NCI-H128 (cell line): ENCODE results near the gene TXNDC16.
"Not testable (repeated sequence)": the region's sequence is repeated elsewhere in the genome, so short reads cannot be mapped to it uniquely, and the experiment has no call there.

Experiments used
- DNase-seq: peaks from one replicate; lab custom pipeline; 2025; ENCODE audit not compliant: unreplicated experiment; lab: John Stamatoyannopoulos, UW

Gene TXNDC16

GRCh38 chr14:52545584-52546317 lies 6.6 kb downstream of the TXNDC16 start:
- DNase-seq, result no peak

- no peak for DNase-seq
Measured at GRCh38 chr14:52538623-52539022, 13.7 kb downstream of the TXNDC16 start.

- DNase-seq, result no peak
Measured at GRCh38 chr14:52536269-52536668, 16.0 kb downstream of the TXNDC16 start.

- no peak for DNase-seq
Measured at GRCh38 chr14:52531481-52531880, 20.8 kb downstream of the TXNDC16 start.

GRCh38 chr14:52527052-52527451 lies 25.3 kb downstream of the TXNDC16 start:
- DNase-seq, result no peak

- DNase-seq, result no peak
Measured at GRCh38 chr14:52522581-52523345, 29.5 kb downstream of the TXNDC16 start.

GRCh38 chr14:52522033-52522432 lies 30.3 kb downstream of the TXNDC16 start:
- no peak for DNase-seq

GRCh38 chr14:52514046-52514811 lies 38.1 kb downstream of the TXNDC16 start:
- DNase-seq, result no peak

- DNase-seq, result no peak
Measured at GRCh38 chr14:52513249-52513648, 39.1 kb downstream of the TXNDC16 start.

- no peak for DNase-seq
Measured at GRCh38 chr14:52494444-52494843, 57.9 kb downstream of the TXNDC16 start.

GRCh38 chr14:52485350-52485960 lies 66.8 kb downstream of the TXNDC16 start:
- no peak for DNase-seq

GRCh38 chr14:52481864-52482263 lies 70.4 kb downstream of the TXNDC16 start:
- DNase-seq, result no peak

GRCh38 chr14:52473557-52473956 lies 78.7 kb downstream of the TXNDC16 start:
- DNase-seq, result no peak

- DNase-seq, result no peak
Measured at GRCh38 chr14:52472728-52473127, 79.6 kb downstream of the TXNDC16 start.

GRCh38 chr14:52472251-52472650 lies 80.1 kb downstream of the TXNDC16 start:
- DNase-seq, result not testable (repeated sequence)

- no peak for DNase-seq
Measured at GRCh38 chr14:52467515-52468266, 84.6 kb downstream of the TXNDC16 start.

- DNase-seq, result no peak
Measured at GRCh38 chr14:52464175-52464574, 88.1 kb downstream of the TXNDC16 start.

- no peak for DNase-seq
Measured at GRCh38 chr14:52463375-52463774, 88.9 kb downstream of the TXNDC16 start.

GRCh38 chr14:52461721-52462120 lies 90.6 kb downstream of the TXNDC16 start:
- DNase-seq, result no peak

- DNase-seq, result no peak
Measured at GRCh38 chr14:52458721-52459085, 93.6 kb downstream of the TXNDC16 start.

- DNase-seq, result no peak
Measured at GRCh38 chr14:52457411-52457810, 94.9 kb downstream of the TXNDC16 start.
